GM06990 (cell line): ENCODE results near the gene C19orf12.

Experiments
- DNase-seq: peaks from one replicate; pipeline ENCODE4 v3.0.0-alpha.2; 2011; ENCODE audit not compliant: insufficient read length; ENCODE audit errors: extremely low read depth
- H3K27me3 ChIP-seq: replicated peaks from 2 replicates; pipeline ENCODE4 v1.6.0; 2011; ENCODE audit warnings: low read length; ENCODE audit not compliant: control insufficient read depth, insufficient read depth
- H3K36me3 ChIP-seq: 2 replicates; pipeline ENCODE4 v1.5.1; 2011; ENCODE audit warnings: low read length; ENCODE audit not compliant: control insufficient read depth, insufficient read depth
- H3K4me3 ChIP-seq: replicated peaks from 2 replicates; pipeline ENCODE4 v1.5.1; 2011; ENCODE audit warnings: low read depth, mild to moderate bottlenecking, control low read depth, low read length
- CTCF ChIP-seq: IDR thresholded peaks from 2 replicates; pipeline ENCODE4 v1.5.1; 2011; ENCODE audit warnings: low read length, control low read depth, mild to moderate bottlenecking, inconsistent platforms; ENCODE audit not compliant: insufficient read depth, poor library complexity, severe bottlenecking

Gene C19orf12

GRCh38 chr19:29662604-29663404 lies 52.3 kb downstream of the C19orf12 start:
- TF ChIP-seq CTCF = no peak
- DNase-seq = no peak
- H3K4me3 ChIP-seq = no peak overlapping the region
- H3K36me3 ChIP-seq = peaks cover 1% of the 10 kb centered on the region; the same call in 1 of the 2 replicates
- H3K27me3 ChIP-seq = no peaks in the 10 kb centered on the region

GRCh38 chr19:29662278-29662603 lies 52.8 kb downstream of the C19orf12 start:
- Histone ChIP-seq H3K27me3 (no peaks in the 10 kb centered on the region), H3K4me3 (no peak overlapping the region), H3K36me3 (peaks cover 1% of the 10 kb centered on the region; the same call in 1 of the 2 replicates)
- DNase-seq = no peak
- no peak for TF ChIP-seq CTCF

- no peak for DNase-seq
- no peak for TF ChIP-seq CTCF
- H3K36me3 ChIP-seq = no peaks in the 10 kb centered on the region
- no peaks in the 10 kb centered on the region for H3K27me3 ChIP-seq
- no peak overlapping the region for H3K4me3 ChIP-seq
These were observed 54.2 kb downstream of the C19orf12 start for GRCh38 chr19:29660835-29661234.

- Histone ChIP-seq H3K27me3 (no peaks in the 10 kb centered on the region), H3K36me3 (no peaks in the 10 kb centered on the region), H3K4me3 (no peak overlapping the region)
- TF ChIP-seq CTCF = no peak
- no peak for DNase-seq
These were observed 56.7 kb downstream of the C19orf12 start for GRCh38 chr19:29658221-29658991.

GRCh38 chr19:29655648-29656335 lies 59.3 kb downstream of the C19orf12 start:
- Histone ChIP-seq H3K36me3 (no peaks in the 10 kb centered on the region), H3K27me3 (no peaks in the 10 kb centered on the region), H3K4me3 (no peak overlapping the region)
- no peak for DNase-seq
- no peak for TF ChIP-seq CTCF
